Caco-2 (cell line): Measurements from ENCODE around the gene C16orf46. TPM values are rescaled to one million over a fixed set of nuclear protein-coding genes. Genes with fewer than 3 reads are reported as not detected.

Experiments used
- BruUV-seq: library from RNA; stranded (reverse); fragments of 400-500 nt; replicated peaks from 2 replicates; lab custom pipeline; 2021; lab: Mats Ljungman, UMichigan
- CTCF ChIA-PET: fragments of 300-600 bp; sonication (Branson Sonifier 250); formaldehyde crosslinking; loops from one replicate; lab custom pipeline; 2022; ENCODE audit warnings: antibody characterized with exemption; lab: Charles Lee
- POLR2A ChIA-PET: fragments of 300-600 bp; sonication (Branson Sonifier 250); formaldehyde crosslinking; loops from one replicate; lab custom pipeline; 2022; ENCODE audit warnings: antibody characterized with exemption; lab: Charles Lee
- DNase-seq, 2 experiments: peaks; one replicate each; pipeline versions ENCODE4 v3.0.0 to v3.0.0-alpha.2; 2020 to 2022
- H3K27me3 ChIP-seq: replicated peaks from 2 replicates; pipeline ENCODE4 v1.6.0; 2011; ENCODE audit warnings: low read length; ENCODE audit not compliant: control insufficient read depth, insufficient read depth
- H3K36me3 ChIP-seq: 2 replicates; pipeline ENCODE4 v1.5.1; 2011; ENCODE audit warnings: low read length; ENCODE audit not compliant: control insufficient read depth, insufficient read depth
- H3K4me1 ChIP-seq: fragments of 250-450 bp; sonication (Bioruptor Pico); 2 replicates; pipeline ENCODE4 v1.5.1; 2020; ENCODE audit warnings: mild to moderate bottlenecking
- H3K4me3 ChIP-seq: 2 replicates; pipeline ENCODE4 v1.5.1; 2011; ENCODE audit warnings: low read depth, mild to moderate bottlenecking, control low read depth, low read length
- H3K9me3 ChIP-seq: fragments of 250-450 bp; sonication (Bioruptor Pico); 2 replicates; pipeline ENCODE4 v1.5.1; 2020; ENCODE audit warnings: mild to moderate bottlenecking, moderate library complexity
- H3K27ac Mint-ChIP-seq: one replicate; pipeline ENCODE4 v1.8.0; 2022; ENCODE audit warnings: mixed read lengths; ENCODE audit not compliant: unreplicated experiment
- H3K27me3 Mint-ChIP-seq: one replicate; pipeline ENCODE4 v1.8.0; 2022; ENCODE audit warnings: mixed read lengths; ENCODE audit not compliant: insufficient read depth, unreplicated experiment
- H3K36me3 Mint-ChIP-seq: one replicate; pipeline ENCODE4 v1.8.0; 2022; ENCODE audit warnings: mild to moderate bottlenecking, mixed read lengths; ENCODE audit not compliant: insufficient read depth, unreplicated experiment
- H3K4me1 Mint-ChIP-seq: one replicate; pipeline ENCODE4 v1.8.0; 2022; ENCODE audit warnings: low read depth, mixed read lengths; ENCODE audit not compliant: unreplicated experiment
- H3K4me3 Mint-ChIP-seq: one replicate; pipeline ENCODE4 v1.8.0; 2022; ENCODE audit warnings: mild to moderate bottlenecking, moderate library complexity, mixed read lengths; ENCODE audit not compliant: unreplicated experiment
- H3K9me3 Mint-ChIP-seq: one replicate; pipeline ENCODE4 v1.8.0; 2022; ENCODE audit warnings: mixed read lengths; ENCODE audit not compliant: unreplicated experiment
- intact Hi-C: fragments of 100-400 bp; cut with micrococcal nuclease; formaldehyde crosslinking; loops from one replicate; pipeline ENCODE4 v1.10.0; 2022; ENCODE audit not compliant: unreplicated experiment
- total RNA-seq: library from RNA; stranded (reverse); gene quantifications from 2 replicates; pipeline ENCODE4 v1.2.3, GENCODE V29; 2022
- TF ChIP-seq, protein P1 (sequence below), 2 experiments: fragments of 200-600 bp in 1 of 2; IDR thresholded peaks; 1 replicate in 1 of 2; 2 replicates in 1 of 2; pipeline versions ENCODE4 v1.5.1 to v1.8.0; 2011 to 2022; ENCODE audit warnings: antibody characterized with exemption in 1 of 2, control low read depth in 1 of 2, inconsistent platforms in 1 of 2, low read depth in 1 of 2, low read length in 1 of 2, mild to moderate bottlenecking in 1 of 2, moderate library complexity in 1 of 2; ENCODE audit not compliant: insufficient read depth in 1 of 2, severe bottlenecking in 1 of 2, unreplicated experiment in 1 of 2

C16orf46 gene
- total RNA-seq, 1 experiment from 2014 or later, result 0.70 TPM

DNA sequence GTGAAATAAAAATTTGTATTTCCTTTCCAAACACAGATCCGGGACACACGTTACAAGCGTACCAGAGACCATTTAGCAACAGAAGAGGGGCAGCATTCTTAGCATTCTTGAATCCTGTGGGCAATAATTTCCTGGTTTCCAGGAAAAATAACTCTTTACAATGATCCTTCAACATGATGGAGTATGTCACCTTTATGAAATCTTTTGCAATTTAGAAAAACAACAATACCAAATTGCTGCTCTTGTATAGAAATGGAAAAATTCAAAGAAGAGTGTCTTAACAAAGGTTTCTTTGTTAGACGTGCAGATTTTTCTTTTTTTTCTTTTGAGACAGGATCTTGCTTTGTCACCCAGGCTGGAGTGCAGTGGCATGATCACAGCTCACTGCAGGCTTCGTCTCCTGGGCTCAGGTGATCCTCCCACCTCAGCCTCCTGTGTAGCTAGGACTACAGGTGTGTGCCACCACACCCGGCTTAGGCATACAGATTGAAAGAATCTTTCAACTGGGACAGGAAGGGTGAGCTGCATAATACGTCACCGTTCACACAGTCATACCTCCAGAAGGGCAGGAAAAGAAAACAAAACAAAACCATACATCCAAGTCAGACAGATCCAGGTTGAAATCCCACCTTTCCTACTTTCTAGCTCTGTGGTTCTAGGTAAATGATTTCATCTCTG, 29.9 kb upstream of the C16orf46 start:
- Mint-ChIP-seq H3K36me3 (no peaks in the 10 kb centered on the region), H3K4me3 (no peak overlapping the region), H3K9me3 (no peaks in the 10 kb centered on the region), H3K27ac (no peak overlapping the region), H3K4me1 (peaks cover 8% of the 10 kb centered on the region), H3K27me3 (no peaks in the 10 kb centered on the region)
- H3K4me3 ChIP-seq, result no peak overlapping the region
- no peaks in the 10 kb centered on the region for H3K4me1 ChIP-seq
- H3K36me3 ChIP-seq, result no peaks in the 10 kb centered on the region
- CTCF ChIA-PET, result interaction anchor here (1.4 kb wide), 1 partner anchor 98 kb away, joined by 6 read pairs; no protein-coding TSS in a partner anchor
- intact Hi-C loops, result no loop called here
- no peaks in the 10 kb centered on the region; the same call in 1 of the 2 replicates for H3K27me3 ChIP-seq
- TF ChIP-seq, protein P1, sequence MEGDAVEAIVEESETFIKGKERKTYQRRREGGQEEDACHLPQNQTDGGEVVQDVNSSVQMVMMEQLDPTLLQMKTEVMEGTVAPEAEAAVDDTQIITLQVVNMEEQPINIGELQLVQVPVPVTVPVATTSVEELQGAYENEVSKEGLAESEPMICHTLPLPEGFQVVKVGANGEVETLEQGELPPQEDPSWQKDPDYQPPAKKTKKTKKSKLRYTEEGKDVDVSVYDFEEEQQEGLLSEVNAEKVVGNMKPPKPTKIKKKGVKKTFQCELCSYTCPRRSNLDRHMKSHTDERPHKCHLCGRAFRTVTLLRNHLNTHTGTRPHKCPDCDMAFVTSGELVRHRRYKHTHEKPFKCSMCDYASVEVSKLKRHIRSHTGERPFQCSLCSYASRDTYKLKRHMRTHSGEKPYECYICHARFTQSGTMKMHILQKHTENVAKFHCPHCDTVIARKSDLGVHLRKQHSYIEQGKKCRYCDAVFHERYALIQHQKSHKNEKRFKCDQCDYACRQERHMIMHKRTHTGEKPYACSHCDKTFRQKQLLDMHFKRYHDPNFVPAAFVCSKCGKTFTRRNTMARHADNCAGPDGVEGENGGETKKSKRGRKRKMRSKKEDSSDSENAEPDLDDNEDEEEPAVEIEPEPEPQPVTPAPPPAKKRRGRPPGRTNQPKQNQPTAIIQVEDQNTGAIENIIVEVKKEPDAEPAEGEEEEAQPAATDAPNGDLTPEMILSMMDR (IDR thresholded peaks at IDR 0.05; ENCODE audit: insufficient read depth in 1 of 2, low read depth in 1 of 2, low read length in 1 of 2, severe bottlenecking in 1 of 2, unreplicated experiment in 1 of 2), result no peak
- H3K9me3 ChIP-seq, result no peaks in the 10 kb centered on the region
- DNase-seq, result no peak
- POLR2A ChIA-PET, result no interaction called here
- no TSS peak for BruUV-seq

DNA sequence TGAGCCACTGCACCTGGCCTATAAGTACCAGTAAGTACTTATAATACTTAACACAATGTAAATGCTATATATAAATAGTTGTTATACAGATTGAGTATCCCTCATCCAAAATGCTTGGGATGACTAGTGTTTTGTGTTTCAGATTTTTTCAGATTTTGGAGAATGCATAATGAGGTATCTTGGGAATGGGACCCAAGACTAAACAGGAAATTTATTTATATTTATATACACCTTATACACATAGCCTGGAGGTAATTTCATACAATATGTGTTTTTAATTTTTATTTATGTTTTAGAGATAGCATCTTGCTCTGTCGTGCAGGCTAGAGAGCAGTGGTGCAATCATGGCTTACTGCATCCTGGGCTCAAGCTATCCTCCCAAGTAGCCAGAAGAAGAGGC, 28.9 kb upstream of the C16orf46 start:
- Mint-ChIP-seq H3K4me1 (peaks cover 8% of the 10 kb centered on the region), H3K9me3 (no peaks in the 10 kb centered on the region), H3K36me3 (no peaks in the 10 kb centered on the region), H3K27ac (no peak overlapping the region), H3K4me3 (no peak overlapping the region), H3K27me3 (no peaks in the 10 kb centered on the region)
- CTCF ChIA-PET, result no interaction called here
- BruUV-seq, result no TSS peak
- intact Hi-C loops, result no loop called here
- Histone ChIP-seq H3K36me3 (no peaks in the 10 kb centered on the region), H3K9me3 (no peaks in the 10 kb centered on the region), H3K4me3 (no peak overlapping the region), H3K4me1 (no peaks in the 10 kb centered on the region), H3K27me3 (no peaks in the 10 kb centered on the region)
- TF ChIP-seq, protein P1 (IDR thresholded peaks at IDR 0.05; ENCODE audit: insufficient read depth in 1 of 2, low read depth in 1 of 2, low read length in 1 of 2, severe bottlenecking in 1 of 2, unreplicated experiment in 1 of 2), result no peak
- POLR2A ChIA-PET, result no interaction called here
- no peak for DNase-seq

DNA sequence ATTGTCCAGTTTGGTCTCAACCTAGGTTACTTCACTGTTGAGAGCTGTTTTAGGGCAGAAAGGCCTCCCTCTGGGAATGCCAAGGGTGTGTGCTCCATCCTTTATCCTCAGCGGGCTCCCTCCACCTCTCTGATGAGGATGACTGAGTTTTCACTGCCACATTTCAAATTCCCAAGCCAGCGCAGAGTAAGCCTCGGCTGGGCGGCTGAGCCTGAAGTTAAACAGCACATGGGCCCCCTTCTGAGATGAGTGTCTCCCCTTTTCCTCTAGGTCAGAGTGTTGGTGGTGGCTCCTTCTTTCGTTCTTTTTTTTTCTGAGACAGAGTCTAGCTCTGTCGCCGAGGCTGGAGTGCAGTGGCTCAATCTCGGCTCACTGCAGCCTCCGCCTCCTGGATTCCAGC, 24.7 kb upstream of the C16orf46 start:
- CTCF ChIA-PET, result no interaction called here
- Histone ChIP-seq H3K27me3 (no peaks in the 10 kb centered on the region), H3K36me3 (no peaks in the 10 kb centered on the region), H3K4me3 (no peak overlapping the region), H3K4me1 (no peaks in the 10 kb centered on the region), H3K9me3 (no peaks in the 10 kb centered on the region)
- no peak overlapping the region for H3K27ac Mint-ChIP-seq
- H3K36me3 Mint-ChIP-seq, result peaks cover 2% of the 10 kb centered on the region
- H3K4me3 Mint-ChIP-seq, result no peak overlapping the region
- no TSS peak for BruUV-seq
- TF ChIP-seq, protein P1 (IDR thresholded peaks at IDR 0.05; ENCODE audit: insufficient read depth in 1 of 2, low read depth in 1 of 2, low read length in 1 of 2, severe bottlenecking in 1 of 2, unreplicated experiment in 1 of 2), result no peak
- no peaks in the 10 kb centered on the region for H3K27me3 Mint-ChIP-seq
- POLR2A ChIA-PET, result no interaction called here
- DNase-seq, result no peak
- H3K9me3 Mint-ChIP-seq, result no peaks in the 10 kb centered on the region
- intact Hi-C loops, result no loop called here
- H3K4me1 Mint-ChIP-seq, result peaks cover 2% of the 10 kb centered on the region
